Nephron (organoid): ENCODE data around the gene TOPORS.
A peak's percentile ranks its signal among the peaks of the same experiment; 100 is the strongest.

Experiments
- H3K27ac Mint-ChIP-seq, 3 experiments: 2 replicates each; pipeline ENCODE4 v1.8.0; 2020; ENCODE audit warnings: mixed read lengths in 3 of 3, mild to moderate bottlenecking in 2 of 3, moderate library complexity in 1 of 3
- H3K27me3 Mint-ChIP-seq: 2 replicates; pipeline ENCODE4 v1.8.0; 2021; ENCODE audit warnings: low read depth, mild to moderate bottlenecking, moderate library complexity, mixed read lengths
- H3K36me3 Mint-ChIP-seq: 2 replicates; pipeline ENCODE4 v1.8.0; 2020; ENCODE audit warnings: low read depth, mixed read lengths
- H3K4me1 Mint-ChIP-seq: 2 replicates; pipeline ENCODE4 v1.8.0; 2020; ENCODE audit warnings: mixed read lengths
- H3K4me3 Mint-ChIP-seq, 3 experiments: 2 replicates each; pipeline ENCODE4 v1.8.0; 2020; ENCODE audit warnings: mild to moderate bottlenecking in 3 of 3, mixed read lengths in 3 of 3, moderate library complexity in 2 of 3
- H3K9me3 Mint-ChIP-seq: 2 replicates; pipeline ENCODE4 v1.8.0; 2020; ENCODE audit warnings: mixed read lengths
- TF ChIP-seq, protein P1 (sequence below), 3 experiments: fragments of 200-600 bp; sonication (generic); IDR thresholded peaks; one replicate each; pipeline ENCODE4 v1.5.0; 2021; ENCODE audit warnings: antibody characterized with exemption in 3 of 3; ENCODE audit not compliant: unreplicated experiment in 3 of 3

TOPORS gene

DNA sequence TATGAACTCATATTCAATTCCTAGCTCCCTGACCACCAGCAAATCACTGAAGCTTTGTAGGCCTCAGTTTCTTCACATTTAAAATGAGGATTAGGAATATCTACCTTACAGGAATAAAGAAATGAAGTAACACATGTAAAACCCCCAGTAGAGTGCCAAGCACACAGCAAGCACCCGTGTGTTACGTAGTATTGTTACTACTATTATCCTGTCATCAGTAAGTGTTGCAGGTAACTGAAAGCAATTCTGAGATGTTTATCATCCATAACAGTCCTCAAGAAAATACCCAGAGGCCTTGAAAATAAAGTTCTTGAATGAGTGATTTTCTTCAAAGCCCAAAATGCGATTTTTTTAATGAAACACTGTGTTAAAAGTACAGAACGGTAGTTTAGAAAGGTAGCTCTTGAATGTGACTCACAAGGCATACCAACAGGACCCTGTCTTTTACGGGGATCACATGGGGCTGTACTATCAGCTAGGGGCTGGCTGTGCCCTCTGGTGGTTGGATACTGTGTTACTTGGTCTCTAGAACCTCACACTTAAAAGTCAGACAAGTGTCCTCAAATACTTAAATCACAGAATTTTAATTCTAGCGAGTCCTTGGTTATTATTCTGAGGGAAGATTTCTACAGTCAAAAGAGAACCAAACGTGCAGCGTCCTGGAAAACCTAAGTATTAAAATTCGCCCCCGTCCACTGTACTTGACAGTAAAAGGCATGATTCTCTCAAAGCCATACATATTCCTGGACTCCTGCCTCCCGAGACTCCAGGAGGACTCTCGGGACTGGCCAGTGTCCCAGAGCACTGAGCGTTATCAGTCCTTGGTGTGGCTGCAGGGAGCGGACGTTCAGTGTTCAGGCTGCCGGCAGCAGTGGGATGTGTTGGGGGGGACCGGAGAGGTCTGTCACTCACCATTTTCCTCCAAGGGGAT is 19.8 kb upstream of the TOPORS start:
- Mint-ChIP-seq H3K27me3 (no peaks in the 10 kb centered on the region), H3K4me1 (peaks cover 17% of the 10 kb centered on the region), H3K36me3 (peaks cover 20% of the 10 kb centered on the region), H3K4me3 (peak overlapping the region; percentile 99 to 100 (median 99)), H3K27ac (peak overlapping the region; percentile 92 to 99 (median 99)), H3K9me3 (no peaks in the 10 kb centered on the region)
- TF ChIP-seq, protein P1, sequence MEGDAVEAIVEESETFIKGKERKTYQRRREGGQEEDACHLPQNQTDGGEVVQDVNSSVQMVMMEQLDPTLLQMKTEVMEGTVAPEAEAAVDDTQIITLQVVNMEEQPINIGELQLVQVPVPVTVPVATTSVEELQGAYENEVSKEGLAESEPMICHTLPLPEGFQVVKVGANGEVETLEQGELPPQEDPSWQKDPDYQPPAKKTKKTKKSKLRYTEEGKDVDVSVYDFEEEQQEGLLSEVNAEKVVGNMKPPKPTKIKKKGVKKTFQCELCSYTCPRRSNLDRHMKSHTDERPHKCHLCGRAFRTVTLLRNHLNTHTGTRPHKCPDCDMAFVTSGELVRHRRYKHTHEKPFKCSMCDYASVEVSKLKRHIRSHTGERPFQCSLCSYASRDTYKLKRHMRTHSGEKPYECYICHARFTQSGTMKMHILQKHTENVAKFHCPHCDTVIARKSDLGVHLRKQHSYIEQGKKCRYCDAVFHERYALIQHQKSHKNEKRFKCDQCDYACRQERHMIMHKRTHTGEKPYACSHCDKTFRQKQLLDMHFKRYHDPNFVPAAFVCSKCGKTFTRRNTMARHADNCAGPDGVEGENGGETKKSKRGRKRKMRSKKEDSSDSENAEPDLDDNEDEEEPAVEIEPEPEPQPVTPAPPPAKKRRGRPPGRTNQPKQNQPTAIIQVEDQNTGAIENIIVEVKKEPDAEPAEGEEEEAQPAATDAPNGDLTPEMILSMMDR (IDR thresholded peaks at IDR 0.05; ENCODE audit: unreplicated experiment in 3 of 3), result peak; percentile 56 to 66 (median 66)

DNA sequence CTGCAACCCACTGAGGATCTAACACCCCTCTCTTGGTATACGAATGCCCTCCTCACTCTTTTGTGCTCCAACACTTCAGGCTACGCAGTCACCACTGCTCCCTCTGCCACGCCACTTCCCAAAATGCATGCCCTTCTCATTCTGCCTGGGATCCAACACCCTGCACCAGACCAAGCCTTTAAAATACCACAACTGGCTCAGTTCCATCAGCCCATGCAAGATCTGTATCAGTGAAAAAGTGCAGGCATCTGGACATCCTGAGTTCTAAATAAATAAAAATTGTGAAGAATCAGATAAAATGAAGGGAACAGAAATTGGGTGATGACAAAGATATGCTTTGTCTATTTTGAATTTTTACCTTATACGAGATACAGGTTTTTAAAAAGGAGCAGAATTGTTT is 17.9 kb upstream of the TOPORS start:
- Mint-ChIP-seq H3K4me3 (peak overlapping the region in 1 of 3 experiments; percentile 8), H3K9me3 (no peaks in the 10 kb centered on the region), H3K4me1 (peaks cover 17% of the 10 kb centered on the region), H3K36me3 (peaks cover 29% of the 10 kb centered on the region), H3K27ac (no peak overlapping the region), H3K27me3 (no peaks in the 10 kb centered on the region)
- TF ChIP-seq, protein P1 (IDR thresholded peaks at IDR 0.05; ENCODE audit: unreplicated experiment in 3 of 3), result no peak

DNA sequence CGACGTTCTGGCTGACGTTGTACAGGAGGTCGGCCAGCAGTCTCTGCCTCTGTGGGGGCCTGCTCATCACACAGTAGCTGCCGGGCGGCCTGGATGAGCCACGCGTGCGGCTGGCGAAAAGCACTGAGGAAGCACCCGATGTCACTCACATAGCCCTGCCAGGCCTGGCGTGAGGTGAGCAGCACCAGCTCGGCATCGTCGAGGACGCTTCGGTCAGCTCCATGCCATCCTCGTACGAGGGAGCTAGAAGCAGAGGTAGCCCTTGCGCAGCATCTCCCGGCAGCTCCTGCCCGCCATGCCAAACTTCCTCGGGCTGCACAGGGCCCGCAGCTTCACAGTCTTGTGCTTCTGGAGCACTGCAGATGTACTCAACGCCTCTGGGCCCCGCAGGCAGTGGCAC is 14.4 kb upstream of the TOPORS start:
- TF ChIP-seq, protein P1 (IDR thresholded peaks at IDR 0.05; ENCODE audit: unreplicated experiment in 3 of 3), result no peak
- Mint-ChIP-seq H3K27ac (no peak overlapping the region), H3K4me1 (peaks cover 4% of the 10 kb centered on the region), H3K9me3 (no peaks in the 10 kb centered on the region), H3K4me3 (no peak overlapping the region), H3K27me3 (no peaks in the 10 kb centered on the region), H3K36me3 (peaks cover 29% of the 10 kb centered on the region)

DNA sequence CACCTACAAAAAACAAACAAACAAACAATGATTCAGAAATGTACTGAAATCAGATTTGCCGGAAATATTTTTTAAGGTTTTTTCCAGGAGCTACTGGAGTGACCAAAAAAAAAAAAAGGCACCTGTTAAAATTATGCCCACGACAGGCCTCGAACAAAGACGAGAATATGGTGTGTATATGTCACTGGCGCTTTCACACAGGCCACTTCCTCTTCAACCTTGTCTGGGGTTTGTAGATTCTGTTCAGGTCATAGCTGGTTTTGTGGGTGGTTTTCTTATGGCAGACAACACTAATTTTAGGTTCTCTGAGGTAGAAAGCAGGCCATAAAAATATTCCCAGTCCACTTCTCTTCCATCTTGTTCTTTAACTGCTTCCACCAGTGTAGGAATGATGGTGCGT is 13.6 kb upstream of the TOPORS start:
- Mint-ChIP-seq H3K36me3 (peaks cover 29% of the 10 kb centered on the region), H3K27ac (no peak overlapping the region), H3K27me3 (no peaks in the 10 kb centered on the region), H3K9me3 (no peaks in the 10 kb centered on the region), H3K4me3 (no peak overlapping the region), H3K4me1 (no peaks in the 10 kb centered on the region)
- TF ChIP-seq, protein P1 (IDR thresholded peaks at IDR 0.05; ENCODE audit: unreplicated experiment in 3 of 3), result no peak

DNA sequence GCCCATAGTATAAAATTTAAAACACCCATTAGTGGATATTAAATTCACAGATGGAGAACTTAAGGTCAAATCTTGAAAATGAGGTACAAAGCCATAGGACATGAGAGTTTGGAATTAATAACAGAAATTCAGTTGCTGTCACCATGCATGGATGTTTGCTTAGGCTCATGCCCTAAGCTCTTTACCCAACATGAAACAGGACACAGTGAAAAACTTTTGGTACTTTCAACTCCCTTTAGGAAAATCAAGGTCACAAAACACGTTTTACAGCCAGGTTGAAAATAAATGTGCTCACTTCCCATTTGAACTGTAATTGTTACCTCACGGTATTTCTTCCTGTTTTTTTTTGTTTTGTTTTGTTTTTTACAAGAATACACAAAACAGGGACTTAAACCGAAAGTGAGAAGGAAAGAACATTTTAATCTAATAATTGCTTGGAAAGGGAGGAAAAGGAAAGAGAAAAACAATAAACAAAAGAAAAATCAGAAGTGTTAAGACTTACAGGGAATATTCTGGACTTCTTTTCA is 6.1 kb upstream of the TOPORS start:
- no peak overlapping the region for H3K27ac Mint-ChIP-seq
- H3K4me1 Mint-ChIP-seq, result no peaks in the 10 kb centered on the region
- H3K27me3 Mint-ChIP-seq, result no peaks in the 10 kb centered on the region
- H3K9me3 Mint-ChIP-seq, result no peaks in the 10 kb centered on the region
- H3K4me3 Mint-ChIP-seq, result no peak overlapping the region
- H3K36me3 Mint-ChIP-seq, result peaks cover 13% of the 10 kb centered on the region
- TF ChIP-seq, protein P1 (IDR thresholded peaks at IDR 0.05; ENCODE audit: unreplicated experiment in 3 of 3), result no peak
